DMS153 treated with DMSO at 0.1 percent for 48 hours (cell line): ENCODE data around the gene CSF3R.
A peak's percentile ranks its signal among the peaks of the same experiment; 100 is the strongest.
"Not testable (repeated sequence)": the region's sequence is repeated elsewhere in the genome, so short reads cannot be mapped to it uniquely, and the experiment has no call there.

Experiments
- DNase-seq: peaks from one replicate; lab custom pipeline; 2025; ENCODE audit not compliant: unreplicated experiment; lab: John Stamatoyannopoulos, UW

Gene CSF3R

GRCh38 chr1:36484099-36484498 is 1.4 kb upstream of the CSF3R start:
- DNase-seq = no peak

DNA sequence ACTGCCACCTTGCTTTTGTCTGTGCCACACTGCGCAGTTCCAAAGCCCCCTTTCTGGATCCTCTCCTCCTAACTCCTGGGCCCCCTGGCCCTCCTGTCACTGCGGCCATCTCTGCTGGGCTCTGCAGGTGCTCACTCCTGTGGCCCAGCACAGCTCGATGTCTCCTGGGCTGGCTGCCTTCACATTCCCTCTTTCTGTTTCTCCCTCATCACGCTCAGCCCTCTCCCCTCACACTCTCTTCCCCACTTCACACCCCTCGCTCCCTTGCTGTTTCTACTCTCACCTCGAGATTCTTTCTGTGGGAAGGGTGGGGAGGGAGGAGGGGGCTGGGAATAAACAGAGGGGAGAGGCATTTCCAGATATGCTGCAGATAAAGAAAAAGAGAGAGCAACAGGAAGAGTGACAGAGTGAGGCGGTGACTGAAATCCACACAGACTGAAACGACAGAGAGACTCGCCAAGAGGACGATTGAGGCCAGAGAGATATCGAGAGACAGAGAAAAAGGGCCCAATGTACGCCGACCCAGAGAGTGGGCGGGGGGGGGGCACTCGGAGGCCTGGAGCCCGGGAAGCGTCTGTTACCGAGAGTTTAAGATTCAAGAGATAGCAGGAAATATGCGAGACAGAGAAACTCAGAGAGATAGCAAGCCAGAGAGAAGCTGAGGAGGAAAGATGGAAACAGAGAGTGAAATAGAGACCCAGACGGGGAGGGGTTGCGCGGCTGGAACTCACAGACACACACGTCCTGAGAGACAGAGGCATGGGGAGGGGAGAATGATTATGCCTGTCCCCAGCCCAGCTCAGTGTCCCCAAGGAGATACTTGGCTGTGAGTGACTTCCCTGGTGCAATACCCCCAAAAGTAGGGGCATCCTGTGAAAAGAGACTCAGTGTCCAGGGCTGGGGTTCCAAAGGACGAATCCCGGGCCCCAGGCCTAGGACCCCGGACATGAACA is 666 bp downstream of the CSF3R start:
- DNase-seq = no peak

DNA sequence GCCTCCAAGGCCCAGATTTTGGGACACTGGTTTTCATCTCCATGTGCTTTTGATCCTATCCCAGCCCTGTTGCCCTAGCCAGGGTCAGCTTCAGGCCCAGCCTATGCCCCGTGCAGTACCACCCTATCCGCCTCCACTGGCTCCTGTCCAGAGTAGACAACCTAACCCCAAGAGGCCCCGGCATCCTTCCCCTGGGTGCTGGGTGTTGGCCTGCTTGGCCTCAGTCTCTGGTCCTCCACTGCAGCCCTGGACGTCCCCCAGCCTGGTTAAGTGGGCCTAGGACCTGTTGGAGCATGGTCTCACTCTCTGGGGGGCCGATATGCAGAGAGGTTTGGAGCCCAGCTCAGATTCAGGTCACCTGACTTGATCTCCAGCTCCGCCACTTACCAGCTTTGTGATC is 1.6 kb downstream of the CSF3R start:
- DNase-seq = no peak

GRCh38 chr1:36480161-36480560 is 2.6 kb downstream of the CSF3R start:
- no peak for DNase-seq

DNA sequence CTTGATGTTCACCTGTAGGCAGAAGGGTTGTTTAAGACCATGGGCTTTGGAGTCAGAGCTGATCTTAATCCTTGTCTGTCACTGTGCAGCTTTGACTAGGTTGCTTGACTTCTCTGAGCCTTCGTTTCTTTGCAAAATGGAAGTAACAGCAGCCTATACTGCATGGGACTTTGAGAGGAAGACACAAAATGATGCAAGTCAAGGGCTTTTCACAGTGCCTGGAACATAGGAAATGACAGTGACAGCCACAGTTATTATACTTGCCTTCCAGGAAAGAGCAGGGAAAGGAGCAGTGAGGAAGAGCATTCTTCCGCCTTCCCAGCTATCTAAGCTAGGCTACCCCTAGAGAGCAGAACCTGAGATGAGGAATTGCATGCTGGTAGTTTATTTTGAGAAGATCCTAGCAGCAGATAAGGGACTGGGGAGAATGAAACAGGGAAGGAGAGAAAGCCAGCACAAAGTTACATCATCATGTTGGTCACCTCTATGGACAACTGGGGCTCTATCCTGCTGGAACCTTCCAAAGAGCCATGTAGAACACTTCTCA is 3.1 kb downstream of the CSF3R start:
- DNase-seq = no peak

DNA sequence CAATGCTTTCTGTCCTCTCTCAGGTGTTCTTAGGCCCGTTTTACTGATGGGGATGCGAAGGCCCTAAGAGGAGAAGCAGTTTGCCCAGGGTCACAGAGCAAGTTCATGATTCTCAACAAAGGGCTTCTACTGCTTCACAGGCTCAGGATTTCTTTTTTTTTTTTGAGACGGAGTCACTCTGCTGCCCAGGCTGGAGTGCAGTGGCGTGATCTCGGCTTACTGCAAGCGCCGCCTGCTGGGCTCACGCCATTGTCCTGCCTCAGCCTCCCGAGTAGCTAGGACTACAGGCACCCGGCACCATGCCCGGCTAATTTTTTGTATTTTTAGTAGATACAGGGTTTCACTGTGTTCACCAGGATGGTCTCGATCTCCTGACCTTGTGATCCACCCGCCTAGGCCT is 5.1 kb downstream of the CSF3R start:
- not testable (repeated sequence) for DNase-seq

DNA sequence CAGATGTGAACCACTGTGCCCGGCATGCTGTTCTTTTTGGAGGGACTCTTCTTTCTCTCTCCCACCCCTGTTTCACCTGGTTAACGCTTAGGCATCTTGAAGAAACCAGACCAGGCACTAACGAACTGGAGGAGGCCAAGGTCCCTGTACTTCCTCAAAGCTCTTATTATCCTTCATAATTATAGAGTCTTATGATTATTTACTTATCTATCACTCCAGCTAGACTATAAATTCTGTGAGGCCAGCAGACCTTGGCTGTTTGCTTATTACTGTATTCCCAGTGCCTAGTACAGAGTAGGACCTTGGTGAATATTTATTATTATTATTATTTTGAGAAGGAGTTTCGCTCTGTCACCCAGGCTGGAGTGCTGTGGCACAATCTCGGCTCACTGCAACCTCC is 5.8 kb downstream of the CSF3R start:
- no peak for DNase-seq

DNA sequence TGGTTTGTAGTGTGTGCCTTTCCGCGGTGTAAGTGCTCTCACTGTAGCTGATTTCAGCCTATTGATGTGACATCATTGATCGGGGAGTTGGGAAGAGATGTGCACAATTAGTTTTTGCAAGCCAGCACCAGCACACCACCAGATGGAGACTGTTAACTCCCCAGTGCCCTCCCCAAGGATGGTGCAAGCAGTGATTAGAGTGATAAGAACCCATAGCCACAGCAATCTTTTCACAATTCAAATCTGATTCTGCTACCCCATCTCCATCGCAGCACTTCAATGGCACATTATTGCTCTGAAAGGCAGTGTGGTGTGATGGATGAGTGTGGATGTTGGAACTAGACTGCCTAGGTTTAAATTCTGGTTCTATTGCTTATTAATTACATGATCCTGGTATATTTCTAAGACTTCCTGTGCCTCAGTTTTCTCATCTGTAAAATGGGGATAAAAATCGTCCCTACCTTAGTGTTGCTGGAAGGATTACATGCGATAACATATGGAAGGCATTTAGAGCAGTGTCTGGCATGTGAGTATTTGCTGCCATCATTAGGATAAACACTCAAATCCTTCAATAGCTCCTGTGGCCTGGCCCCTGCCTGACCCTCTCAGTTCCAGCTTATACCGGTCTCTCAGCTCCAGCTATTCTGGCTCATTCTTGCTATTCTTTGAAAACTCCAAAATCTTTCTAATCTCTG is 6.7 kb downstream of the CSF3R start:
- no peak for DNase-seq

- no peak for DNase-seq
Observed at GRCh38 chr1:36475341-36475740, 7.4 kb downstream of the CSF3R start.

DNA sequence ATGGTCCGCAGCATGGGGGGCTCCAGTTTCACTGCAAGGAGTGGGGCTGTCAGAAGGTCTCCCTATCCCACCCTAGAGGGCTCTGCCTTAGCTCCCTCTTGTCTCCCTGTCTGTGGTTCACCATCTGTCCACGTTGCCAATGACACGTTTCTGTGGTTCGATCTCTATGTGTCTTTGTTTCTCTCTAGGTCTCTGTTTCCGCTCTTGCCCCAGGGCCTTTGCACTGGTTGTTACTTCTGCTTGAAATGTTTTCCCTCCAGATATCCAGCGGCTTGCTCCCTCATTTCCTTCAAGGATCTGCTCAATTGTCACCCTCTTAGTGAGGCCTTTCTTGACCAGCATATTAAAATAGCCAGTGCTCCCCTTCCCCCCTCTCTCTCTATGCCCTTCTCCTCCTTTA is 10.1 kb downstream of the CSF3R start:
- DNase-seq = no peak

DNA sequence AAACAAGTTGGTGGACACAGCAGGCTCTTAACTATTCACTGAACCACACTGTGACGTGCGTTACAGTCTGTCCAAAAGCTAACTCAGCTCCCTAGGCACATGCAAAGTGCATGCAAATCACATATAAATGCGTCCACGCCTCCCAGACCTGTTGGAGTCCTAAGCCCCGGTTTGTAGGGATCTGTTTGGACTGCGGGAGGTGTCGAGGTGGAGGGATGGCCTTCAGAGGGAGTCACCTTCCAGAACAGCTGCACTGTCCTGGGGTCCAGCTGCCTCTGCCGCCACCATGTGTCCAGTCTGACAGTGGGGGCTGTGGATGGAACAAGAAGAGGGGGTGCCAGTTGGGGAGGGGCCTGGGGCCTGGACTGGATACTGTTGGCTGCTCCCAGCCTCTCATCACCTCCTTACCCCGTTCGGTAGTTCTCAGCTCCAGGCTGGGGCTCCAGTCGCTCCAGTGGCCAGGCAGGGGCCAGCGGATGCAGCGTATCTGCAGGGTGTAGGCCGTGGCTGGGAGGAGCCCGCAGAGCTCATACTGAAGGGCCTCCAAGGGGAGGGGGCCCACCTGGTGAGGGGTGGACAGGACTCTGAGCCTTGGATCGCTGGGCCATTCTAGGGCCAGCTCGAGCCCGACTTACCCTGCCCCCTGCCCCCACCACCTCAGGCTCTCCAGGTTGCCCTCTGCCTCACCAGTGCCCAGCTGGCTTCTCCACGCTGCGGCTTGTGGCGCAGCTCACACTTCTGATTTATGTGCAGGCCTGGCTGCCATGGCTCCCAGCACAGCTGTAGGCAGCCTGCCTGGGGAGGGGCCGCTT is 10.7 kb downstream of the CSF3R start:
- no peak for DNase-seq

DNA sequence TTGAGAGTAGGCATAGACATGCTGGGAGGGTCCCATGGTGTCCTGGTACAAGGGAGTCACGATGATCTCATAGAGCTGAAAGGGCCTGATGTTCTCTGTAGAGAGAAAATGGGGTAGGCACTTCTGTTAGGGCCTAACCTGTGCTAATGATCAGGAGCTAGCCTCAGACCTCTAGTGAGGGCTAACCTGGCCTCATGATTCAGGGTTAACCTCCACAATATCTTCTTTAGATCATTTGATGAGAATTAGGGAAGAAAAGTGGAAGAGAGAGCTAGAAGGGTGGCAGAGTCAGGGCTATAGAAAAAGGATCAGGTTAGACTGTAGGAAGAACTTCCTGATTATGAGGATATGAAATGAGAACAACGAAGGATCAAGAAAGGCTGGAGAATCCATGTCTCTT is 13.6 kb downstream of the CSF3R start:
- DNase-seq = no peak

- DNase-seq = no peak
Observed at GRCh38 chr1:36467700-36468455, 14.8 kb downstream of the CSF3R start.

DNA sequence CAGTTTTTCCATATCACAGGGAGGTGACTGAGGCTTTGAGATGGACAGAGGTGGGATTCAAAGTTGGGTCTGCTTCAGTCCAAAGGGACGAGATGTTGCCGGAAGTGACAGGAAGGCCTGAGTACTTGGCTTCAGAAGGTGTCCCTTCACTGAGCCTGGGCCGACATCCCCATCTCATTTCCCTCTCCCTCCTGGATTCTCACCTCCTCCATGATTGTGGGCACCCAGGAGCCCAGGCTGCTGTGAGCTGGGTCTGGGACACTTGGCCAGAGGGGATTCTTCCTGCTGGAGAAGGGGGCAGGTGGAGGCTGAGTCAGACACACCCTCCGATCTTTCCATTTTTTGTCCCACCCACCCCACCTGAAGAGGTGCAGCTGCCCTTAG is 15.7 kb downstream of the CSF3R start:
- DNase-seq = no peak

DNA sequence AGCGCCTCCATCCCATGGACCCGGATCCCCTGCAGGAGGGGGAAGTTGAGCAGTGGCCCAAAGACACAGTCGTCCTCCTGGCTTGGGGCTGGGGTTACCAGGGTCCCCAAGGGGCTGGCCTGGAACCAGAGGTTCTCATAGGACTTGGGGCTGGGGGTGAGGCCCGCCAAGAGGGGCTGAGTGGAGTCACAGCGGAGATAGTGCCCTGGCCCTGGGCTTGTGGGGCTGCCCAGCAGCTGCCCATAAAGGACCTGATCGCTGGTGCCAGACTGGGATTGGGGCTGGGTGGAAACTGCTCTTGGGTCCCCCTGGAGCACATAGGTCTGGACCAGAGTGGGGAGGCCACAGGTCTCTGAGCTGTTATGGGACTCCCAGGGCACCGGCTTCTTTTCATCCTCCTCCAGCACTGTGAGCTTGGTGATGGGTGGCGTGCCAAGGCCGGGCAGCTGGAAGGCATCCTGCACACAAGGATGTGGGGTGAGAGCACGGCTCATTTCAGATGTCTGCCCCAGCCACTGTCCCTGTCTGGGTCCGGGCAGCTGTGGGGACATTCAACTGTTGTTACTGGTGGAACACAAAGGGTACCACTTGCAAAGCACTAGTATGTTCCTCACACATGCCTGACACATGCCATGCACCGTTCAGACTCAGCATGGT is 16.2 kb downstream of the CSF3R start:
- DNase-seq = no peak

- DNase-seq = no peak
Observed at GRCh38 chr1:36465731-36466369, 16.9 kb downstream of the CSF3R start.

DNA sequence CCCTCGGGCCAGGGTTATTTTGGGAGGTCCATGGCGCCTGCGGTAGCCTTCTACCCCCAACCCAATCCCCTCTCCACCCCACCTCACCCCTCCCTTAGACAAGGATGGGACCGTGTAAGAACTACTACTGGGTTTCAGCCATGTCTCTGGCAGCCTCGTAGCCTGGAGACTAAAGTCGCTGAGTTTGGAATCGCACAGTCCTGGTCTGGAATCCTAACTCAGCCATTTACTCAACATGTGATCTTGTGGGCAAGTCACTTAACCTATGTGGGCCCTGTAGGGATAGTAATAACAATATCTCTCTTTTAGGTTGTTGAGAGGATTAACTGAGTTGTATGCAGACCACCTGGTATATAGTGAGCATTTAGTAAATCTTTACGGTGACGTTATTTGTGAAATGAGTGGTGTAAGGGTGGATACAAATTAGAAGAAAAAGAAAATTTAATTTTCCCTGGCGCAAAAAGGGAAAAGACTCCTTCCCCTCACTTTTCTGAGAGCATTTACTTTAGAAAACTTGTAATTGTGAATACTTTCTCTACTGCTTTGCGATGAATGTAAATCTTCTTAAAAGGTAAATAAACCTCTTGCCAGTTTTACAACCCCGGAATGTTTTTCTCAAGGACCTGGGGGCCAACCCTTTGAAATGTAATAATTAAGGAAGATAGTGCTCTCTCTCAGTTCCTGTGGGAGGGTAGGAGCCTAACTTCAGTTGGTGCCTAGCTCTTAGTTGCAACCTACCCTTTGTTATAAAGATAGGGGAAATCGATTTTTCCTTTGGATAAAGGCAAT is 17.9 kb downstream of the CSF3R start:
- peak; percentile 79 for DNase-seq

GRCh38 chr1:36463803-36464604 is 18.7 kb downstream of the CSF3R start, which contains the start of gene MRPS15:
TSS of gene MRPS15 (minus strand) at chr1:36464384. CDS start at chr1:36464275, 109 bp downstream.
- peak; percentile 99 for DNase-seq
